Smooth muscle cell of bladder (primary cell): ENCODE results near the gene ZSCAN23. TPM values are rescaled to one million over a fixed set of nuclear protein-coding genes. Genes with fewer than 3 reads are reported as not detected.

Source experiments
- total RNA-seq: library from RNA; depleted of rRNA; stranded (reverse); fragments of >200 nt; gene quantifications from 2 replicates; pipeline ENCODE4 v1.2.3, GENCODE V29; 2014

Gene ZSCAN23
- total RNA-seq: 4.4 and 6.0 TPM in 2 replicates

DNA sequence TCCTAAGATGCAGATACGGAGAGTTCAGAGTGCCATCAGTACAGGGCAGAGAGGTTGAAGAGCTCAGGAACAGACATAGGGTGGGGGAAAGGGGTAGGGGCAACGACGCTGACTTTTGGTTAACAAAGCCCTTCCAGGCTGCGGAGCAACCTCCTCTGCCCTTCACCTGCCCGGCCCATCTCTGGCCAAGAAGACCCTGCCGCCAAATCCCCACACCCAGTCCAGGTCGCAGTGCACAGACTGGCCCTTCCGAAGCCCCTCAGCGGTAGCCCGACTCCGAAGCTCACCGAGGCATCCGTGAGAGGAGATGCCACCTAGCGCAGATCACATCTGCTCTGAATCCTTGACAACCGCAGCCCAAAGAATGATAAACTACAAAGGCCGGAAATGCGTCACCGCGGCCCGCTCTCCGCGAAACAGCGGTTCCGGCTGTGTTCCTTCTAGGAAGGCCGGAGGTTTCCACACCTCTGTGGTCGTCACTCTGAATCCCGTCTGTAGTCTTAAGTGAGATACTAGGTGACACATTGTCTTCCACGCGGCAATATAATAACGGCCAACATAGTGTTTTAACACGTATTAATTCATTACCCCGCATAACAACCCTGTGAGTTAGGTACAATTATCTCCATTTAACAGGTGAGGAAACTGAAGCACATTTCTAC is at the start of gene ZSCAN23:
ZSCAN23 (minus strand) TSS at position 380 of the 662 bp plus-strand sequence. CDS start 7,225 bp downstream, outside the sequence.

DNA sequence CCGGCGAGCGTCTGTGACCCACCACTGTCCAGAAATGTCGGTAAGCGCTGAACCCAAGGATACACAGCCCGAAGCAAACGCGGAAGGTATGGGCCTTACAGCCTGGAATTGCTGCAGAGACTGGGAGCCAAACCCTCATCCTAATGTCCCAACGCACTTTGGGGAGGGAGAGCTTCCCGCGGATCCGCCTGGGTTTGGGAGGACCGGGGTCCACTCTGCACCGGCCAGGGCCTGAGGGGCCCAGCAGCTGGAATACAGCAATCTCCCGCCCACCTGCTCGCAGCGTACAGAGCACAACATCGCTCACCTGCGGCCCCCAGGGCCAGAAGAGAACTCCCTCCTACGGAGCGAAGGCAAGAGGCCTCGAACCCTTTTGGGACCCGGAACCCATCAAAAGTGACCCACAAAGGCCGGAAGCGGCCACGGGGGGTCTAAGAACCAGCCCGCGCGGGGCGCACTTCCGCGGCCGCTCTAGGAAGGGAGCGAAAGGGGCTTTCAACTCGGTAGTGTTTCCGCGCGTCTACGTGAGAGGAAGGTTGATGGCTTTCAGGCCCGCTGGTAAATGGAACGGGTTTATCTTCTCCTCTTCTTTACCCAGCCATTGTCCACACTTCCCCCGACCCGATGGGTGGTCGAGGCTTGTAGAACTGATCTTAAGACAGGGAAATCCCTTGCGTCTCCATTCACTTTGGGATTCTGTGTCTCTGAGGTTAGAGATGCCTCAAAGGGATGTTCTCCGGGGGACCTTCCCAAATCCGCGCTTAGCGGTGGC is 43.8 kb downstream of the ZSCAN23 start, which contains the start of gene ZSCAN12:
ZSCAN12 (minus strand) TSS at position 398 of the 772 bp plus-strand sequence. CDS start 1,342 bp downstream, outside the sequence.

Other genes starting within 250 kb of the ZSCAN23 start
- 7.3 and 8.8 TPM in 2 replicates for gene ZSCAN9, start 218.2 kb downstream of the ZSCAN23 start, total RNA-seq
- gene ZKSCAN4, start 191.2 kb downstream of the ZSCAN23 start, total RNA-seq: 5.3 and 5.6 TPM in 2 replicates
- 1.8 and 2.0 TPM in 2 replicates for gene NKAPL, start 184.2 kb downstream of the ZSCAN23 start, total RNA-seq
- 9.1 and 12.3 TPM in 2 replicates for gene ZSCAN26, start 176.3 kb downstream of the ZSCAN23 start, total RNA-seq
- 2.7 and 3.3 TPM in 2 replicates for gene PGBD1, start 161.9 kb downstream of the ZSCAN23 start, total RNA-seq
- 7.8 and 16.2 TPM in 2 replicates for gene ZSCAN31, start 107.3 kb downstream of the ZSCAN23 start, total RNA-seq
- 3.7 and 5.0 TPM in 2 replicates for gene ZKSCAN3, start 93.5 kb downstream of the ZSCAN23 start, total RNA-seq
- 5.4 and 6.6 TPM in 2 replicates for gene ZSCAN12, start 43.7 kb downstream of the ZSCAN23 start, total RNA-seq
- not detected in 2 replicates for gene GPX6, start 72.3 kb upstream of the ZSCAN23 start, total RNA-seq
- not detected in 2 replicates for gene GPX5, start 82.4 kb upstream of the ZSCAN23 start, total RNA-seq